MCF 10A (cell line): ENCODE measurements around the gene DAPK2. TPM values are rescaled to one million over a fixed set of nuclear protein-coding genes. Genes with fewer than 3 reads are reported as not detected.
"Not testable (repeated sequence)": the region's sequence is repeated elsewhere in the genome, so short reads cannot be mapped to it uniquely, and the experiment has no call there.

ENCODE experiments used
- BruUV-seq: library from RNA; stranded (reverse); fragments of 400-500 nt; replicated peaks from 2 replicates; lab custom pipeline; 2021; lab: Mats Ljungman, UMichigan
- CTCF ChIA-PET: fragments of 300-600 bp; sonication (Branson Sonifier 250); formaldehyde crosslinking; extraction: SDS; loops from one replicate; lab custom pipeline; 2021; ENCODE audit warnings: antibody characterized with exemption, inconsistent platforms; lab: Yijun Ruan, JAX
- POLR2A ChIA-PET: fragments of 300-600, 350-650 bp; sonication (Branson Sonifier 250); formaldehyde crosslinking; extraction: SDS; loops from one replicate; lab custom pipeline; 2020; ENCODE audit warnings: antibody characterized with exemption, inconsistent platforms; lab: Yijun Ruan, JAX
- DNase-seq: peaks from one replicate; pipeline ENCODE4 v3.0.0-alpha.2; 2018; ENCODE audit not compliant: unreplicated experiment
- H3K27ac Mint-ChIP-seq: one replicate; pipeline ENCODE4 v1.8.0; 2022; ENCODE audit warnings: mild to moderate bottlenecking, low read depth, mixed read lengths; ENCODE audit not compliant: unreplicated experiment
- H3K27me3 Mint-ChIP-seq: one replicate; pipeline ENCODE4 v1.8.0; 2022; ENCODE audit warnings: mixed read lengths; ENCODE audit not compliant: insufficient read depth, unreplicated experiment
- H3K36me3 Mint-ChIP-seq: one replicate; pipeline ENCODE4 v1.8.0; 2022; ENCODE audit warnings: mild to moderate bottlenecking, moderate library complexity, mixed read lengths; ENCODE audit not compliant: insufficient read depth, unreplicated experiment
- H3K4me1 Mint-ChIP-seq: one replicate; pipeline ENCODE4 v1.8.0; 2022; ENCODE audit warnings: mixed read lengths; ENCODE audit not compliant: insufficient read depth, unreplicated experiment
- H3K4me3 Mint-ChIP-seq: one replicate; pipeline ENCODE4 v1.8.0; 2022; ENCODE audit warnings: mild to moderate bottlenecking, moderate library complexity, mixed read lengths; ENCODE audit not compliant: unreplicated experiment
- H3K9me3 Mint-ChIP-seq: one replicate; pipeline ENCODE4 v1.8.0; 2022; ENCODE audit warnings: mixed read lengths; ENCODE audit not compliant: unreplicated experiment
- intact Hi-C: fragments of 100-400 bp; cut with micrococcal nuclease; formaldehyde crosslinking; loops from 2 replicates; pipeline ENCODE4 v1.14.1; 2022
- total RNA-seq: library from RNA; stranded (reverse); gene quantifications from 2 replicates; pipeline ENCODE4 v1.2.3, GENCODE V29; 2022
- TF ChIP-seq, protein P1 (sequence below): fragments of 200-600 bp; IDR thresholded peaks from one replicate; pipeline ENCODE4 v1.8.0; 2022; ENCODE audit warnings: antibody characterized with exemption, mild to moderate bottlenecking; ENCODE audit not compliant: unreplicated experiment

DAPK2 gene
- total RNA-seq, 1 experiment from 2014 or later, result 4.6 TPM

DNA sequence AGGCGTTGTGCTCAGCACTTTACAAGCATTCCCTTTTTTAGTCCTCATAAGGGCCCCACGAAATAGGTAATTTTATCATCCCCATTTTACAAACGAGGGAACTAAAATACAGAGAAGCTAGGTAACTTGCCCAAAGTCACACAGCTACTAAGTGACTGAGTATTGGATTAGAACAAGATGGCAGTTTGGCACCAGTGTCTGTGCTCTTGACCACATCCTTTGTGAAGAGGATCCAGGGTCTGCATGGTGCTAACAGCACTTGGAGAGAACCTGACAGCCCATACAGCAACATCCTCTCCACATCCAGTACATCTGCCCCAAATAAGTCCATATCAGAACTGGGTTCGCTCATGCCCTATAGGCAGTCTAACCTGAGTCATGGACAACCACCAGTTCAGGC is 21.8 kb upstream of the DAPK2 start:
- BruUV-seq, result no TSS peak
- Mint-ChIP-seq H3K4me3 (no peak overlapping the region), H3K27me3 (no peaks in the 10 kb centered on the region), H3K27ac (no peak overlapping the region), H3K4me1 (peaks cover 7% of the 10 kb centered on the region), H3K9me3 (no peaks in the 10 kb centered on the region), H3K36me3 (peaks cover 20% of the 10 kb centered on the region)
- ChIA-PET CTCF (interaction anchor here (0.6 to 9.8 kb wide), 46 partner anchors 7 to 592 kb away, joined by 3 to 164 read pairs (median 4); partner anchors contain the start of genes CIAO2A and HERC1), POLR2A (interaction anchor here (0.5 to 3.6 kb wide), 7 partner anchors 23 to 770 kb away, joined by 3 to 26 read pairs (median 4); partner anchors contain the start of genes CIAO2A and SNX1)
- no peak for DNase-seq
- intact Hi-C loops, result loop anchor here (5.0 kb wide), 3 partner anchors 121 to 236 kb away; partner anchors contain the start of gene HERC1
- TF ChIP-seq, protein P1, sequence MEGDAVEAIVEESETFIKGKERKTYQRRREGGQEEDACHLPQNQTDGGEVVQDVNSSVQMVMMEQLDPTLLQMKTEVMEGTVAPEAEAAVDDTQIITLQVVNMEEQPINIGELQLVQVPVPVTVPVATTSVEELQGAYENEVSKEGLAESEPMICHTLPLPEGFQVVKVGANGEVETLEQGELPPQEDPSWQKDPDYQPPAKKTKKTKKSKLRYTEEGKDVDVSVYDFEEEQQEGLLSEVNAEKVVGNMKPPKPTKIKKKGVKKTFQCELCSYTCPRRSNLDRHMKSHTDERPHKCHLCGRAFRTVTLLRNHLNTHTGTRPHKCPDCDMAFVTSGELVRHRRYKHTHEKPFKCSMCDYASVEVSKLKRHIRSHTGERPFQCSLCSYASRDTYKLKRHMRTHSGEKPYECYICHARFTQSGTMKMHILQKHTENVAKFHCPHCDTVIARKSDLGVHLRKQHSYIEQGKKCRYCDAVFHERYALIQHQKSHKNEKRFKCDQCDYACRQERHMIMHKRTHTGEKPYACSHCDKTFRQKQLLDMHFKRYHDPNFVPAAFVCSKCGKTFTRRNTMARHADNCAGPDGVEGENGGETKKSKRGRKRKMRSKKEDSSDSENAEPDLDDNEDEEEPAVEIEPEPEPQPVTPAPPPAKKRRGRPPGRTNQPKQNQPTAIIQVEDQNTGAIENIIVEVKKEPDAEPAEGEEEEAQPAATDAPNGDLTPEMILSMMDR, result no peak

DNA sequence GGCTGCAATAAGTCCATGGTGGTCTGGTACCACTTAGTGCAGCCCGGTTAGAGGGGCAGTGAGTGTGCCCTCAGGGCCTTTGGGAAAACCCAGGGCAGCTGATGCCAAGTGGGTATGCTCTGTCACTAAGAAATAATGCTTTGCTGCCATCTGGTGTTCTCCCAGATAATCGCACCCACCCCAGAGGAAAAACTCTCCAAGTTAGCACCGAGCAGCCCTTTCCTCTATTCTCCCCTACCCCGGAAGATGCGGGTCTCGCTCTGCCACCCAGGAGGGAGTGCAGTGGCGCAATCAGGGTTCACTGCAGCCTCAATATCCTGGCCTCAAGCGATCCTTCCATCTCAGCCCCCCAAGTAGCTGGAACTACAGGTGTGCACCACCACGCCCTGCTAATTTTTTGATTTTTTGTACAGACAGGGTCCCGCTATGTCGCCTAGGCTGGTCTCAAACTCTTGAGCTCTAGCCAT is 21.3 kb upstream of the DAPK2 start:
- H3K4me1 Mint-ChIP-seq, result peaks cover 7% of the 10 kb centered on the region
- DNase-seq, result peak; percentile 67
- no peak overlapping the region for H3K4me3 Mint-ChIP-seq
- H3K27me3 Mint-ChIP-seq, result no peaks in the 10 kb centered on the region
- POLR2A ChIA-PET, result interaction anchor here (0.7 to 3.6 kb wide), 7 partner anchors 24 to 403 kb away, joined by 3 to 26 read pairs (median 4); partner anchors contain the start of genes CIAO2A and SNX1
- TF ChIP-seq, protein P1, result peak; percentile 75
- intact Hi-C loops, result loop anchor here (1.0 to 5.0 kb wide), 5 partner anchors 120 to 457 kb away; partner anchors contain the start of gene HERC1
- H3K36me3 Mint-ChIP-seq, result peaks cover 15% of the 10 kb centered on the region
- no peaks in the 10 kb centered on the region for H3K9me3 Mint-ChIP-seq
- CTCF ChIA-PET, result interaction anchor here (0.6 to 9.8 kb wide), 59 partner anchors 8 to 728 kb away, joined by 3 to 164 read pairs (median 4); partner anchors contain the start of genes CIAO2A, DAPK2 and HERC1
- no TSS peak for BruUV-seq
- H3K27ac Mint-ChIP-seq, result no peak overlapping the region

DNA sequence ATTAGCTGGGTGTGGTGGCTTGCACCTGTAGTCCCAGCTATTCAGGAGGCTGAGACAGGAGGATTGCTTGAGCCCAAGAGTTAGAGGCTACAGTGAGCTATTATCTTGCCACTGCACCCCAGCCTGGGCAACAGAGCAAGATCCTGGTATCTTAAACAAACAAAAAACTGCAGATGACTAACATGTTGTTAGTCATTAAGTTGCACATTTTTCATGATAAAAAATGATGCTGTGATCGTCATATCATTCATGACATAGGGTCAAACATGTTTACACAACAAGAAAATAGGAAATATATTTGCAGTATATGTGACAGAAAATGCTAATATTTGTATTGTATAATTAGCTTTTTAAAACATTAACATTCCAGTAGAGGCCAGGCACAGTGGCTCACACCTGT is 20.2 kb upstream of the DAPK2 start:
- no TSS peak for BruUV-seq
- TF ChIP-seq, protein P1, result no peak
- H3K27me3 Mint-ChIP-seq, result no peaks in the 10 kb centered on the region
- H3K9me3 Mint-ChIP-seq, result no peaks in the 10 kb centered on the region
- H3K4me1 Mint-ChIP-seq, result peaks cover 5% of the 10 kb centered on the region
- no peak overlapping the region for H3K4me3 Mint-ChIP-seq
- CTCF ChIA-PET, result interaction anchor here (0.6 to 9.8 kb wide), 11 partner anchors 20 to 456 kb away, joined by 3 to 164 read pairs (median 6); partner anchors contain the start of gene DAPK2
- peaks cover 6% of the 10 kb centered on the region for H3K36me3 Mint-ChIP-seq
- POLR2A ChIA-PET, result interaction anchor here (0.5 to 3.6 kb wide), 2 partner anchors 314 to 348 kb away, joined by 3 to 26 read pairs; no protein-coding TSS in a partner anchor
- no peak for DNase-seq
- H3K27ac Mint-ChIP-seq, result no peak overlapping the region
- intact Hi-C loops, result loop anchor here (5.0 kb wide), 3 partner anchors 119 to 234 kb away; partner anchors contain the start of gene HERC1

DNA sequence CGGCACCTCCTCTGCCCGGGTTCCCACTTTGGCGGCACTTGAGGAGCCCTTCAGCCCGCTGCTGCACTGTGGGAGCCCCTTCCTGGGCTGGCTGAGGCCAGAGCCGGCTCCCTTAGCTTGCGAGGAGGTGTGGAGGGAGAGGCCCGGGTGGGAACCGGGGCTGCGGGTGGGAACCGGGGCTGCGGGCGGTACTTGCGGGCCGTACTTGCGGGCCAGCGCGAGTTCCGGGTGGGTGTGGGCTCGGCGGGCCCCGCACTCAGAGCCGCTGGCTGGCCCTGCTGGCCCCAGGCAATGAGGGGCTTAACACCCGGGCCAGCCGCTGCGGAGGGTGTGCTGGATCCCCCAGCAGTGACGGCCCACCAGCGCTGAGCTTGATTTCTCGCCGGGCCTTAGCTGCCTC is 14.4 kb upstream of the DAPK2 start:
- CTCF ChIA-PET, result interaction anchor here (0.6 to 2.2 kb wide), 3 partner anchors 15 to 309 kb away, joined by 3 to 7 read pairs (median 3); partner anchors contain the start of gene DAPK2
- peaks cover 5% of the 10 kb centered on the region for H3K4me1 Mint-ChIP-seq
- no peak overlapping the region for H3K4me3 Mint-ChIP-seq
- POLR2A ChIA-PET, result no interaction called here
- intact Hi-C loops, result no loop called here
- no peak for DNase-seq
- TF ChIP-seq, protein P1, result no peak
- H3K27ac Mint-ChIP-seq, result no peak overlapping the region
- H3K36me3 Mint-ChIP-seq, result no peaks in the 10 kb centered on the region
- BruUV-seq, result no TSS peak
- no peaks in the 10 kb centered on the region for H3K9me3 Mint-ChIP-seq
- H3K27me3 Mint-ChIP-seq, result no peaks in the 10 kb centered on the region

DNA sequence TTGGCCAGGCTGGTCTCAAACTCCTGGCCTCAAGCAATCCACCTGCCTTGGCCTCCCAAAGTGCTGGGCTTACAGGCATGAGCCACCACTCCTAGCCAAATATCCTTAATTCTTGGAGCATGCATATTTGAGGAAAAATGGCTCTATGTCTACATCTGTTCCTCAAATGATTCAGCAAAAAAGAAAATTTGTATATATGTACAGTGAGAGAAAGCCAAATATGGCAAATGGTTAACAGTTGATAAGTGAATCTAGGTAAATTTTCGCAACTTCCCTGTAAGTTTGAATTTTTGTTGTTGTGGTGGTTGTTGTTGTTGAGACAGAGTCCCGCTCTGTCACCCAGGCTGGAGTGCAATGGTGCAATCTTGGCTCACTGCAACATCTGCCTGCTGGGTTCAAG is 12.8 kb upstream of the DAPK2 start:
- not testable (repeated sequence) for H3K9me3 Mint-ChIP-seq

More for the DNA sequence above, 12.8 kb upstream of the DAPK2 start:
- H3K36me3 Mint-ChIP-seq, POLR2A ChIA-PET, H3K4me3 Mint-ChIP-seq, intact Hi-C loops, H3K27ac Mint-ChIP-seq, BruUV-seq, H3K27me3 Mint-ChIP-seq, H3K4me1 Mint-ChIP-seq, DNase-seq: not testable (repeated sequence)
- CTCF ChIA-PET, result interaction anchor here (0.7 kb wide), 1 partner anchor 307 kb away, joined by 3 read pairs; no protein-coding TSS in a partner anchor
